ENCODE data around the gene ZNF175.

GRCh38 chr19:51614789-51615188, 43.7 kb downstream of the ZNF175 start:
- TF ChIP-seq, protein P1, sequence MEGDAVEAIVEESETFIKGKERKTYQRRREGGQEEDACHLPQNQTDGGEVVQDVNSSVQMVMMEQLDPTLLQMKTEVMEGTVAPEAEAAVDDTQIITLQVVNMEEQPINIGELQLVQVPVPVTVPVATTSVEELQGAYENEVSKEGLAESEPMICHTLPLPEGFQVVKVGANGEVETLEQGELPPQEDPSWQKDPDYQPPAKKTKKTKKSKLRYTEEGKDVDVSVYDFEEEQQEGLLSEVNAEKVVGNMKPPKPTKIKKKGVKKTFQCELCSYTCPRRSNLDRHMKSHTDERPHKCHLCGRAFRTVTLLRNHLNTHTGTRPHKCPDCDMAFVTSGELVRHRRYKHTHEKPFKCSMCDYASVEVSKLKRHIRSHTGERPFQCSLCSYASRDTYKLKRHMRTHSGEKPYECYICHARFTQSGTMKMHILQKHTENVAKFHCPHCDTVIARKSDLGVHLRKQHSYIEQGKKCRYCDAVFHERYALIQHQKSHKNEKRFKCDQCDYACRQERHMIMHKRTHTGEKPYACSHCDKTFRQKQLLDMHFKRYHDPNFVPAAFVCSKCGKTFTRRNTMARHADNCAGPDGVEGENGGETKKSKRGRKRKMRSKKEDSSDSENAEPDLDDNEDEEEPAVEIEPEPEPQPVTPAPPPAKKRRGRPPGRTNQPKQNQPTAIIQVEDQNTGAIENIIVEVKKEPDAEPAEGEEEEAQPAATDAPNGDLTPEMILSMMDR (IDR thresholded peaks at IDR 0.05) = no peak
- TF ChIP-seq EP300 (IDR thresholded peaks at IDR 0.05) = no peak
